ENCODE data around the gene FAAP100.

FAAP100 gene

DNA sequence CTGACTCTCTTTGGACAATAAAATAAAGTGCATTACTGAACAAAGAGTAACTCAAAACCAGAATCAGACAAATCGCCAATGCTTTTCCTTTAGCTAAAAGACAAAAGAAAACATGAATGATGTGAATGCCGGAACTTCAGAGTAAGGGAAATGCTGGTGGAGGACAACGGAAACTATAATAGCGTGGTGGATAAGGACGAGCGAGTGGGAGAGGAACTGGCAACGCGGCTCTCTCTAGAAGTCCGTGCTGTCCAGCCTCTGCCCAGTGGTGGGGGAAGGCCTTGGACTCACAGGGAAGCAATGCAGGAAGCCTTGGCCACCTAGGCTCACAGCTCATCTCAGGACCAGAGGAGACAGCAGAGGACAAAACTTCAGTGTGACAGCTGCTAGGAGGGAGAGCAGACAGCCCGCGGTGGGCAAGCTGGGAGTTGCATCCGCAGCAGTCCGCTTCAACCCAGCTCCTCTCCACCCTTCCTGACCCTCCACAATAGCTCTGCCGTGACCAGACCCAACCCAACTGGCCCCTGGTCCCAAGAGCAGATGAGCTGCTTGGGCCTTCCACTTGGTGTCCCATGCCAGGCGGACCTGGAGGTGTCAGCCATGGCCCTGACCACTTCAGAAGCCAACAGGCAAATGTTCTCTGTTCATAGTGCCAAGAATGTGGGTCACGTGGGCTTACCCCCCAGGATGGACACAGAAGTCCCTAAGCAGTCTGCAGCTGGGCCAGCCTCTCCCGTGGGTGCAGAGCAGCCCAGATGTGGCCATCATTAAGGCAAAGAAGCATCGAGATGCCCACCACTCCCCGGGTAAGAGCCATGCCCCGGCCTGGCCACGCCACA, 5.3 kb upstream of the FAAP100 start:
- FAIRE-seq (no peak), DNase-seq (ENCODE audit: insufficient read length, low spot score) (no peak)
- no peak for TF ChIP-seq TAF1 (IDR thresholded peaks at IDR 0.05; ENCODE audit: low read depth, low read length)
- TF ChIP-seq POLR2A (IDR thresholded peaks at IDR 0.05; ENCODE audit: low read depth, low read length) = no peak
- no peak for TF ChIP-seq POU2F2 (IDR thresholded peaks at IDR 0.05; ENCODE audit: low read depth, low read length)
- TF ChIP-seq SPI1 (IDR thresholded peaks at IDR 0.05; ENCODE audit: low read depth, low read length) = no peak
- TF ChIP-seq PAX5 (IDR thresholded peaks at IDR 0.05; ENCODE audit: insufficient read depth, low read length, severe bottlenecking) = no peak
- TF ChIP-seq POLR2AphosphoS5 (IDR thresholded peaks at IDR 0.05; ENCODE audit: low read depth, low read length) = no peak

DNA sequence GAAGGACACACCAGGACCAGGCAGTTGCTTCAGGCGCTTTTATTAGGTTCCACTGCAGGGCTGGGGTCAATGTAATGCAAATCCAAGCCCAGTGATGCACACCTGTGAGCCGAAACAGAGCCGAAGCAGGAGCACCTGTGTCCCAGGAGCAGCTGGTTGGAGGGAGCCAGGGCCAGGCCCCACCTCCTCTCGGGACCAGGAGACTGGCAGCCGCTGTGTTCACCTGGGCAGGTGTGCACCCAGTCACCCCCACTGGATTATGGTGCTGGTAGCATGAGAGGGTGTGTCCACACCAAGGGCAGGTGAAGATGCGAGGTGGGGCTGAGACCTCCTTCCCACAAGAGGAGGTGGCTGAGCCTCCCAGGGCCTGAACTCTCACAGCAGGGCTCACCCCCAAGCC, 4.7 kb upstream of the FAAP100 start:
- no peak for DNase-seq (ENCODE audit: insufficient read length, low spot score)
- TF ChIP-seq TAF1 (IDR thresholded peaks at IDR 0.05; ENCODE audit: low read depth, low read length) (no peak), POLR2A (IDR thresholded peaks at IDR 0.05; ENCODE audit: low read depth, low read length) (no peak), SPI1 (IDR thresholded peaks at IDR 0.05; ENCODE audit: low read depth, low read length) (no peak), PAX5 (IDR thresholded peaks at IDR 0.05; ENCODE audit: insufficient read depth, low read length, severe bottlenecking) (no peak), POLR2AphosphoS5 (IDR thresholded peaks at IDR 0.05; ENCODE audit: low read depth, low read length) (no peak), POU2F2 (IDR thresholded peaks at IDR 0.05; ENCODE audit: low read depth, low read length) (no peak)
- no peak for FAIRE-seq

GRCh38 chr17:81556175-81556691, 4.1 kb upstream of the FAAP100 start:
- no peak for DNase-seq (ENCODE audit: insufficient read length, low spot score)
- TF ChIP-seq TAF1 (IDR thresholded peaks at IDR 0.05; ENCODE audit: low read depth, low read length) (no peak), POU2F2 (IDR thresholded peaks at IDR 0.05; ENCODE audit: low read depth, low read length) (peak; percentile 13; the same call in 1 of the 2 replicates)
- no peak for FAIRE-seq

- FAIRE-seq (no peak), DNase-seq (ENCODE audit: insufficient read length, low spot score) (no peak)
- TF ChIP-seq POLR2AphosphoS5 (IDR thresholded peaks at IDR 0.05; ENCODE audit: low read depth, low read length) = no peak
- no peak for TF ChIP-seq POU2F2 (IDR thresholded peaks at IDR 0.05; ENCODE audit: low read depth, low read length)
- no peak for TF ChIP-seq POLR2A (IDR thresholded peaks at IDR 0.05; ENCODE audit: low read depth, low read length)
Observed at GRCh38 chr17:81553616-81554181, 1.5 kb upstream of the FAAP100 start.

DNA sequence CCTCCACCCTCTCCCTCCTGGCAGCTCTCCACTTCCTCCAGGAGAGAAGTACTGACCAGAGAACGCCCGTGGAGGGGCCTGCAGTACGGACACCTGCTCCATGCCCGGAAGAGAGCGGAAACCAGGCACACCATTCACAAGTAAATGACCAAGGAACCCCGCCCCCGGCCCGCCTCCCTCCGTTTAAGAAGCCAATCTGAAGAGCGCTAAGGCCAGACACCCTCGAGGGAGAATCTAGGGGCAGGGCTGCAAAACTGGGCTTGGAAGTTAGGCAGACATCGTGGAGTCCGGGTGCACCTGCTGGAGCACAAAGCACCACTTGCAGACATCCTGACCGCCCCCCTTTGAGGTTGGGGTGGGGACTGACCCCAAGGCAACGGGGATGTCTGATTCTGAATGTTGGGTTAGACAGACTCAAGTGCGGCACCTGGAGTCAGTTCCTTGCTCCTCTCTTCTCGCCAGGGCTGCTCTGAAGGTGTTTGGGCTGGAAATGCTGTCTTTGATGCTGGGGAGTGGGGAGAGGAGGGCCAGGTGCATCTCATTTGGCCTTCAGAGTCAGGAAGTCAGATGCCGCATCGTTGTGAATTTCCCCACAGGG, 964 bp upstream of the FAAP100 start:
- no peak for FAIRE-seq
- peak; percentile 88 for DNase-seq (ENCODE audit: insufficient read length, low spot score)
- TF ChIP-seq TAF1 (IDR thresholded peaks at IDR 0.05; ENCODE audit: low read depth, low read length) = no peak
- 0 out of 2 replicates have a peak, but pooled peaks have one; percentile 29 for TF ChIP-seq POLR2A (IDR thresholded peaks at IDR 0.05; ENCODE audit: low read depth, low read length)

DNA sequence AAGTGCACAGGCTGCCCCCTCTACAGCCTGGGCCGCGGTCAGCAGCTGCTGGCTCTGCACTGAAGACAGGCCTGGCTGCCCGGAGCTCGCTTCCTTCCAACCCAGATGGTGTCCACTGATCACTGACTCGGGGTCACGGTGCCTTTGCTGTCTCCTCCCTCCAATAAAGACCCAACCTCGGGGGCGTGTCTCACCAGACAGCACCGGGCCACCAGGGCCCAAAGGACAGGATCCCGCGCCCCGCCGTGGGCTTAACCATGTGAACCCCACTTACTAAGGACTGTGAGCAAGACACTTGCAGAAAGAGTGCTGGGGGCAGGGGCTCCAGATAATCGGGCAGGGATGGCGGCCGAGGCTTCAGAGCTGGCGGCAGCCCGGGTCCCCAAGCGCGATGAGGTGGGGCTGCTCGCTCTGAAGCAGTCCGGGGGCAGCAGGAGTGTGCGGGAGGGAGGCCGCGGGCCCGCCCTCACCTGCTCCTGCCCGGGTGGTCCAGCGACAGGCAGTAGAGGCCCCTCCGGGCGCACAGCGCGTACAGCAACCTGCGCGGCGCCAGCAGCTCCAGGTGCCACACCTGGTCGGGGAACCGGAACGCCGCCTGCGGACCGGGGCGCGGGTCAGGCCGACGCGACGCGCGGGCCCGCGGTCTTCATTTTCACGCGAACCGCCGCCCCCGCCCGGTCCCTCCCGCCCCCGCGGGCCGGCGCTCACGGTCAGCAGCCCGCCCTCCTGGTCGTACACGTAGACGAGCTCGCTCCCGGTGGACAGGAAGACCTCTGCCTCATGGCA, 502 bp downstream of the FAAP100 start:
- FAIRE-seq (no peak), DNase-seq (ENCODE audit: insufficient read length, low spot score) (peak; percentile 59)
- TF ChIP-seq POLR2A (IDR thresholded peaks at IDR 0.05; ENCODE audit: low read depth, low read length) (no peak), TAF1 (IDR thresholded peaks at IDR 0.05; ENCODE audit: low read depth, low read length) (no peak), SPI1 (IDR thresholded peaks at IDR 0.05; ENCODE audit: low read depth, low read length) (no peak), POLR2AphosphoS5 (IDR thresholded peaks at IDR 0.05; ENCODE audit: low read depth, low read length) (no peak), PAX5 (IDR thresholded peaks at IDR 0.05; ENCODE audit: insufficient read depth, low read length, severe bottlenecking) (no peak), POU2F2 (IDR thresholded peaks at IDR 0.05; ENCODE audit: low read depth, low read length) (no peak)

DNA sequence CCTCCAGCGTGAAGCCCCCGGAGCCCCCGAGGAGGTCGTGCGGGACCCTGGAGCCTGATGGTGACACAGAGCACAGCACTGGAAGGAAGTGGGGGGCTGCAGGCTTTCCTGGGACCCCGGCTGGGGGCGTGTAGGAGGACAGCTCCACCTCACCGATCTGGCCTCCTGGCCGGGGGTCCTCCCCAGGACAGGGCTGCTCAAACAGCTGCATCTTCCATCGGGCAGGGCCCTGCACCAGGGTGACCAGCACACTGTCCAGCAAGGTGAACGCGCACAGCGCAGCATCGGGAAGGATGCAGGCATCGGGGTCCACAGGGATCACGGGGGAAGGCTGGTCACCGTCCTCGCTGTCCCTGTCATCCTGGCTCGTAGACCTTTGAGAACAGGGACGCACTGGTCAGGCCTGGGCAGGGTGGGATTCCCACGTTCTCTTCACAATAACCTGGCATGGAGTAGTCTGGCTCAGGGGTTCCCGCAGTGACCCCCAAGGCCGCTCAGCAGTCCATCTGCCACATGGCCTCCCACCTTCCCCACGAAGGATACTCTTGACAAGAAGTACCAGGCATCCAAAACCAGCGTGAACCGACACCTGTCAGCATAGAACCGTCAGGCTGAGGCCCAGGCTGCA, 1.2 kb downstream of the FAAP100 start:
- TF ChIP-seq POLR2AphosphoS5 (IDR thresholded peaks at IDR 0.05; ENCODE audit: low read depth, low read length) (no peak), POU2F2 (IDR thresholded peaks at IDR 0.05; ENCODE audit: low read depth, low read length) (no peak), POLR2A (IDR thresholded peaks at IDR 0.05; ENCODE audit: low read depth, low read length) (no peak), TAF1 (IDR thresholded peaks at IDR 0.05; ENCODE audit: low read depth, low read length) (no peak), PAX5 (IDR thresholded peaks at IDR 0.05; ENCODE audit: insufficient read depth, low read length, severe bottlenecking) (no peak), SPI1 (IDR thresholded peaks at IDR 0.05; ENCODE audit: low read depth, low read length) (no peak)
- DNase-seq (ENCODE audit: insufficient read length, low spot score) (no peak), FAIRE-seq (no peak)

GRCh38 chr17:81550285-81550684, 1.9 kb downstream of the FAAP100 start:
- TF ChIP-seq POLR2AphosphoS5 (IDR thresholded peaks at IDR 0.05; ENCODE audit: low read depth, low read length) (no peak), TAF1 (IDR thresholded peaks at IDR 0.05; ENCODE audit: low read depth, low read length) (no peak), SPI1 (IDR thresholded peaks at IDR 0.05; ENCODE audit: low read depth, low read length) (no peak), POLR2A (IDR thresholded peaks at IDR 0.05; ENCODE audit: low read depth, low read length) (no peak), POU2F2 (IDR thresholded peaks at IDR 0.05; ENCODE audit: low read depth, low read length) (no peak)
- FAIRE-seq = no peak
- DNase-seq (ENCODE audit: insufficient read length, low spot score) = no peak

- no peak for FAIRE-seq
- no peak for DNase-seq (ENCODE audit: insufficient read length, low spot score)
- TF ChIP-seq TAF1 (IDR thresholded peaks at IDR 0.05; ENCODE audit: low read depth, low read length) (no peak), POLR2AphosphoS5 (IDR thresholded peaks at IDR 0.05; ENCODE audit: low read depth, low read length) (no peak), SPI1 (IDR thresholded peaks at IDR 0.05; ENCODE audit: low read depth, low read length) (no peak), PAX5 (IDR thresholded peaks at IDR 0.05; ENCODE audit: insufficient read depth, low read length, severe bottlenecking) (no peak), POLR2A (IDR thresholded peaks at IDR 0.05; ENCODE audit: low read depth, low read length) (no peak), POU2F2 (IDR thresholded peaks at IDR 0.05; ENCODE audit: low read depth, low read length) (no peak)
Observed at GRCh38 chr17:81549826-81550225, 2.3 kb downstream of the FAAP100 start.
